ENCODE data around the gene LSM12. TPM values are rescaled to one million over a fixed set of nuclear protein-coding genes. Genes with fewer than 3 reads are reported as not detected.

LSM12 gene
- total and polyA plus RNA-seq, 2 of the 8 experiments (the other 6 are each of a cell fraction or from before 2014, with no cell fraction given) = 69.8 to 142 TPM

DNA sequence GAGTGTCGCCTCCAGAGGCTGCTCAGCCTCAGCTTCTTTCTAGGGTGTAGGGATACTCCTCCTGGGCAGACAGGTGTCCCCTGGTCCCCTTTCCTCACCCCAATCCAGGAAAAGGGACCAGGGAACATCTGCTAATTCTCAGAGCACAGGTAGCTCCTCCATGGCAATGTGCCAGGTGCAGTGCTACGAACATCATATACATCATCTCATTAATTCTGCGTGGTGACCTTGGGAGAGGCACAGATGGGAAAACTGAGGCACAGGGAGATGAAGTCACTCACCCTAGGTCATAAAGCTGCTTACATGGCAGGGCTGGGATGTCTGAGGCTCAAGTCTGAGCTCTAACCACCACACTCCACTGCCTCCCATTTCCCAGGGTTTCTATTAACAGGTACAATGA is 45.3 kb upstream of the LSM12 start (continued):
- TF ChIP-seq RAD21 (IDR thresholded peaks at IDR 0.05 in 1 of 2, conservative IDR thresholded peaks at IDR 0.05 in 1 of 2; ENCODE audit: low read depth in 2 of 2, low read length in 2 of 2) = no peak
- no peak for TF ChIP-seq CBX8 (IDR thresholded peaks at IDR 0.05; ENCODE audit: borderline replicate concordance, low read depth, low read length)

All from H1 (cell line).